Endodermal cell (in vitro differentiated cells): ENCODE results near the gene CNTNAP5. TPM values are rescaled to one million over a fixed set of nuclear protein-coding genes. Genes with fewer than 3 reads are reported as not detected.

ENCODE experiments used
- DNase-seq: peaks from one replicate; pipeline ENCODE4 v3.0.0-alpha.2; 2017
- H3K27ac ChIP-seq: 2 replicates; pipeline ENCODE4 v1.5.1; 2013; ENCODE audit warnings: mild to moderate bottlenecking, low read depth, low read length, moderate library complexity
- H3K27me3 ChIP-seq: 2 replicates; pipeline ENCODE4 v1.6.1; 2013; ENCODE audit warnings: mild to moderate bottlenecking, low read length, moderate library complexity; ENCODE audit not compliant: insufficient read depth, control insufficient read depth, poor library complexity, severe bottlenecking
- H3K36me3 ChIP-seq: 2 replicates; pipeline ENCODE4 v1.7.0; 2013; ENCODE audit warnings: mild to moderate bottlenecking, low read length, moderate library complexity; ENCODE audit not compliant: control insufficient read depth, insufficient read depth
- H3K4me1 ChIP-seq: one replicate; pipeline ENCODE4 v1.7.0; 2013; ENCODE audit warnings: low read length; ENCODE audit not compliant: control insufficient read depth, insufficient read depth
- H3K4me3 ChIP-seq: 2 replicates; pipeline ENCODE4 v1.5.1; 2013; ENCODE audit warnings: mild to moderate bottlenecking, low read length, moderate library complexity
- H3K9ac ChIP-seq: 2 replicates; pipeline ENCODE4 v1.6.1; 2013; ENCODE audit warnings: mild to moderate bottlenecking, low read length, moderate library complexity; ENCODE audit not compliant: poor library complexity, severe bottlenecking; ENCODE audit errors: extremely low read depth
- H3K9me3 ChIP-seq: 2 replicates; pipeline ENCODE4 v1.6.1; 2013; ENCODE audit warnings: mild to moderate bottlenecking, low read length, moderate library complexity; ENCODE audit not compliant: control insufficient read depth
- H3K27ac Mint-ChIP-seq: 2 replicates; pipeline ENCODE4 v1.8.0; 2020; ENCODE audit warnings: mixed read lengths
- H3K27me3 Mint-ChIP-seq: 2 replicates; pipeline ENCODE4 v1.8.0; 2021; ENCODE audit warnings: mild to moderate bottlenecking, mixed read lengths; ENCODE audit not compliant: insufficient read depth
- H3K36me3 Mint-ChIP-seq: 2 replicates; pipeline ENCODE4 v1.8.0; 2020; ENCODE audit warnings: low read depth, mixed read lengths
- H3K4me1 Mint-ChIP-seq: 2 replicates; pipeline ENCODE4 v1.8.0; 2020; ENCODE audit warnings: mixed read lengths
- H3K4me3 Mint-ChIP-seq: 2 replicates; pipeline ENCODE4 v1.8.0; 2020; ENCODE audit warnings: mild to moderate bottlenecking, moderate library complexity, mixed read lengths
- H3K9me3 Mint-ChIP-seq: 2 replicates; pipeline ENCODE4 v1.8.0; 2020; ENCODE audit warnings: mild to moderate bottlenecking, mixed read lengths
- WGBS, 2 experiments: methylation state at CpG; one replicate each; pipeline versions ENCODE4 v1.1.5 to v1.1.7; 2013; ENCODE audit warnings: missing lambda C conversion rate in 2 of 2, mixed read lengths in 1 of 2; ENCODE audit not compliant: insufficient coverage in 1 of 2, insufficient read length in 1 of 2; 5-methylcytosine and 5-hydroxymethylcytosine counted together
- total RNA-seq, 2 donors: library from RNA; stranded (reverse); fragmentation: NEBNext Ultra II Directional in 1 of 2; extraction: Animal tissue kit (Norgen Biotek cat#: 25700) in 1 of 2; gene quantifications; 2 replicates in 1 of 2; 3 replicates in 1 of 2; pipeline ENCODE4 v1.2.1, GENCODE V29; 2021
- TF ChIP-seq, protein P1 (sequence below): fragments of 200-600 bp; sonication (generic); conservative IDR thresholded peaks from 2 replicates; pipeline ENCODE4 v1.5.0; 2021; ENCODE audit warnings: antibody characterized with exemption, mild to moderate bottlenecking

Gene CNTNAP5
- total RNA-seq, 2 donors from 2014 or later, result 0.70 to 4.4 TPM

DNA sequence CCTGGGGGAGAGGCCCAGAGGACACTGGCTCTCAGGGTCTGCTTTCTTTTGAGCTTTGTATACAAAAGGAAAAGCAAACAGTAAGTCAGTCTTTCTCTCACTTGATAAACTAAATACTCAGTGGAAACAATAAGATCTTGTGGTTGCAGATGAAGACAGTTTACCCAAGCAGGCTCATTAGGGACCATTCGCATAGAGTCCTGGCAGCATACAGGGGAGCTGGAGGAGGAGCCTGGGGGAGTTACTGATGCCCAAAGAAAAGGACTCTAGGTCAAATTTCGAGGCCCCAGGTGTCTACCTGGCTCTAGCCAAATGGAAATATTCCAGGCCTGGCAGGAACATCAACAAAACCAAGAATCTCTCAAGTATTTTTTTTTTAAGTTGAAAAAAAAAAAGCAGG lies 225.3 kb downstream of the CNTNAP5 start:
- H3K9me3 ChIP-seq, result no peaks in the 10 kb centered on the region
- Mint-ChIP-seq H3K4me3 (no peak overlapping the region), H3K4me1 (peaks cover 52% of the 10 kb centered on the region), H3K27ac (no peak overlapping the region), H3K36me3 (no peaks in the 10 kb centered on the region), H3K27me3 (no peaks in the 10 kb centered on the region), H3K9me3 (no peaks in the 10 kb centered on the region)
- no peak overlapping the region for H3K9ac ChIP-seq
- no peaks in the 10 kb centered on the region for H3K36me3 ChIP-seq
- TF ChIP-seq, protein P1, sequence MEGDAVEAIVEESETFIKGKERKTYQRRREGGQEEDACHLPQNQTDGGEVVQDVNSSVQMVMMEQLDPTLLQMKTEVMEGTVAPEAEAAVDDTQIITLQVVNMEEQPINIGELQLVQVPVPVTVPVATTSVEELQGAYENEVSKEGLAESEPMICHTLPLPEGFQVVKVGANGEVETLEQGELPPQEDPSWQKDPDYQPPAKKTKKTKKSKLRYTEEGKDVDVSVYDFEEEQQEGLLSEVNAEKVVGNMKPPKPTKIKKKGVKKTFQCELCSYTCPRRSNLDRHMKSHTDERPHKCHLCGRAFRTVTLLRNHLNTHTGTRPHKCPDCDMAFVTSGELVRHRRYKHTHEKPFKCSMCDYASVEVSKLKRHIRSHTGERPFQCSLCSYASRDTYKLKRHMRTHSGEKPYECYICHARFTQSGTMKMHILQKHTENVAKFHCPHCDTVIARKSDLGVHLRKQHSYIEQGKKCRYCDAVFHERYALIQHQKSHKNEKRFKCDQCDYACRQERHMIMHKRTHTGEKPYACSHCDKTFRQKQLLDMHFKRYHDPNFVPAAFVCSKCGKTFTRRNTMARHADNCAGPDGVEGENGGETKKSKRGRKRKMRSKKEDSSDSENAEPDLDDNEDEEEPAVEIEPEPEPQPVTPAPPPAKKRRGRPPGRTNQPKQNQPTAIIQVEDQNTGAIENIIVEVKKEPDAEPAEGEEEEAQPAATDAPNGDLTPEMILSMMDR, result no peak
- 36 to 44% methylated on average over 1 to 2 of the region's 2 CpGs for WGBS, 2 experiments
- H3K27me3 ChIP-seq, result no peaks in the 10 kb centered on the region
- peak; percentile 51 for DNase-seq
- H3K27ac ChIP-seq, result no peak overlapping the region
- H3K4me3 ChIP-seq, result no peak overlapping the region
- H3K4me1 ChIP-seq, result peaks cover 17% of the 10 kb centered on the region

DNA sequence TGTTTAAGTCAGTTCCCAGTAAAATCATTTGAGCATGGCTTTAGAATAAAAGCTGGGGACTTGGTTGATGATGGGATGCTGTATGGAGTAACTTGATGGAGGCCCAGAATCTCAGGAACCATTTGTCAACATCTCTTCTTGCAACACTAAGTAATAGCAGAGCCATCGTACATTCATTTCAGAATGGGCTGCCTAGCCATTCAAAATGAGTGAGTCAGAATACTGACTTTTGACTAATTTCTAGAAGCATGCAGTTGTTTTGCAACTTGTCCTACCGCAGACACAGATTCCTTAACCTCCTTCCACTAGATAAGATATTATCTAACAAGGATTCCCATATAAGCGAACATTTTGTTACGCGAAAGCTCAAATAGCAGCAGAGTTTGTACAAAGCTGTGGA lies 229.5 kb downstream of the CNTNAP5 start:
- Histone ChIP-seq H3K4me1 (peaks cover 10% of the 10 kb centered on the region), H3K4me3 (no peak overlapping the region), H3K27me3 (no peaks in the 10 kb centered on the region), H3K9me3 (no peaks in the 10 kb centered on the region), H3K9ac (no peak overlapping the region), H3K27ac (no peak overlapping the region), H3K36me3 (no peaks in the 10 kb centered on the region)
- H3K27me3 Mint-ChIP-seq, result no peaks in the 10 kb centered on the region
- DNase-seq, result no peak
- no peaks in the 10 kb centered on the region for H3K9me3 Mint-ChIP-seq
- no peaks in the 10 kb centered on the region for H3K36me3 Mint-ChIP-seq
- WGBS, 2 experiments, result 96% methylated on average over 5 of the region's 5 CpGs
- no peak overlapping the region for H3K27ac Mint-ChIP-seq
- H3K4me1 Mint-ChIP-seq, result peaks cover 34% of the 10 kb centered on the region
- no peak overlapping the region for H3K4me3 Mint-ChIP-seq
- TF ChIP-seq, protein P1, result no peak

DNA sequence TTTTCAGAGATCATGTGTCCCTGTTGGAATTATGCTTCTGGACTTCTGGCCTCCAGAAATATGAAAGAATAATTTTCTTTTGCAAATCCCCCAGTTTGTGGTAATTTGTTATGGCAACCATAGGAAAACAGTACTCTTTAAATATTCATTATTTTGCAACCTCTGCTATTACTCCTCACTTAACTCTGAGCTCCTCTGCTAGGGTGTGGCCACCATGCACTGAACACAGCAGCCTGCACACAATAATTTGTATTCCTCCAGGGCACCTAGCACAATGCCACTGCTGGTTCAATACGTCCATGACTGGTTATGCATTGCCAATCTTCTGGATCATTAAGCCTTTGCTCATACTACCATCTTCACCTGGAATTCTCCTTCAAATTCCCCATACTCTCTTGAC lies 232.0 kb downstream of the CNTNAP5 start:
- Histone ChIP-seq H3K9ac (no peak overlapping the region), H3K36me3 (no peaks in the 10 kb centered on the region), H3K9me3 (no peaks in the 10 kb centered on the region), H3K4me1 (peaks cover 5% of the 10 kb centered on the region), H3K4me3 (no peak overlapping the region), H3K27ac (no peak overlapping the region), H3K27me3 (no peaks in the 10 kb centered on the region)
- no peak for DNase-seq
- Mint-ChIP-seq H3K36me3 (no peaks in the 10 kb centered on the region), H3K27ac (no peak overlapping the region), H3K9me3 (peaks cover 7% of the 10 kb centered on the region), H3K4me1 (peaks cover 12% of the 10 kb centered on the region), H3K27me3 (no peaks in the 10 kb centered on the region), H3K4me3 (no peak overlapping the region)
- WGBS, 2 experiments, result 80 to 86% methylated on average over 1 of the region's 1 CpG
- TF ChIP-seq, protein P1, result no peak
